T-helper 1 cell (primary cell): ENCODE measurements around the gene RERE.

ENCODE experiments used
- DNase-seq, 5 donors: peaks; one replicate each; pipeline ENCODE4 v3.0.0-alpha.2; 2012 to 2020

Gene RERE

DNA sequence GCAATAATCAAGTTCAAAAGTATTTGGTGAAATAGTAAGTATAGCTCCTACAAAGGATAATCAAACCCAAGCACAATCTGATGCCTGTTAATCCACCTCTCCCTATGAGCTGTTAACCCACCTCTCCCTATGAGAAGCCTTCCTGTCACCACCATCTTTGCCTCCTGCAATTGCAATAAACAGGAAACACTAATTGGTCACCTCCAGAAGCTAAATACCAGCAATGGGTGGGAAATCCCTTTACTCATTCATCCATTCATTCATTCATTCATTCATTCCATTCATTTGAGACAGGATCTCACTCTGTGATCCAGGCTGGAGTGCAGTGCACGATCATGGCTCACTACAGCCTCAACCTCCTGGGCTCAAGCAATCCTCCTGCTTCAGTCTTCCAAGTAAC, 132.8 kb downstream of the RERE start:
- DNase-seq, result no peak

DNA sequence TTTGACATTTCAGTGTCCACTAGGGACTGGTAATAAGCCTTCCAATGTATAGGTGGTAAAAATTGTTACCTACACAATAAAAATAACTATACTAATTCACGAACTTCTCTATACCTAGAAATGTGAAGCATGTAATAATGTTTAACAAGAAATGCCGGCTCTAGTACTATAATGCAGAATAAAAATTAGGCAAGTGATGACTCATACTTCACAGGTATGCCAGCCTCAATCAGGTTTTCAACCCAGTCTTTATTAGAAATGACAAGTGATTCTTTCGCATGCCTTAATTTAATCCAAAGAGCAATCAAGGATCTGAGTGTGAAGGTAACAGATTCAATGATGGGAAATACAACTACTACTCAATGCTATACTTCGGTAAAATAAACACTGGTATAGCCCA, 134.9 kb downstream of the RERE start:
- DNase-seq, result no peak

DNA sequence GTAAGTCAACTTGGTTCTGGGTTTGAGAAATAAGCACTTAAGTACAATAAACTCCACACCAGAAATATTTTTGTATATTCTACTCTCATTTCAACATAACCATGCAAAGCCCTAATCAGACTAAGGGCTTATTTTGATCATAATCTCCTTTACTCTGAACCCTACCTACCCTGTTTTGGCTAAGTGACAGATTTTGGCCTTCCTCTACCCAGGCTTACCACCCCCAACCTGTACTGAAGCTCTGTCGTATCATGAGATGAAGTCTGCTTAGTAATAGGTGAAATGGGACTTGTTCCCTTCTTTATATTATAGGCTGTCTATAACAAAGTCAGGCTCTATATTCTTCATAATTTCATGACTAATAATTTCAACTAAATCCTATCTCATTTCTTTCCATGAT, 135.5 kb downstream of the RERE start:
- DNase-seq, result no peak

DNA sequence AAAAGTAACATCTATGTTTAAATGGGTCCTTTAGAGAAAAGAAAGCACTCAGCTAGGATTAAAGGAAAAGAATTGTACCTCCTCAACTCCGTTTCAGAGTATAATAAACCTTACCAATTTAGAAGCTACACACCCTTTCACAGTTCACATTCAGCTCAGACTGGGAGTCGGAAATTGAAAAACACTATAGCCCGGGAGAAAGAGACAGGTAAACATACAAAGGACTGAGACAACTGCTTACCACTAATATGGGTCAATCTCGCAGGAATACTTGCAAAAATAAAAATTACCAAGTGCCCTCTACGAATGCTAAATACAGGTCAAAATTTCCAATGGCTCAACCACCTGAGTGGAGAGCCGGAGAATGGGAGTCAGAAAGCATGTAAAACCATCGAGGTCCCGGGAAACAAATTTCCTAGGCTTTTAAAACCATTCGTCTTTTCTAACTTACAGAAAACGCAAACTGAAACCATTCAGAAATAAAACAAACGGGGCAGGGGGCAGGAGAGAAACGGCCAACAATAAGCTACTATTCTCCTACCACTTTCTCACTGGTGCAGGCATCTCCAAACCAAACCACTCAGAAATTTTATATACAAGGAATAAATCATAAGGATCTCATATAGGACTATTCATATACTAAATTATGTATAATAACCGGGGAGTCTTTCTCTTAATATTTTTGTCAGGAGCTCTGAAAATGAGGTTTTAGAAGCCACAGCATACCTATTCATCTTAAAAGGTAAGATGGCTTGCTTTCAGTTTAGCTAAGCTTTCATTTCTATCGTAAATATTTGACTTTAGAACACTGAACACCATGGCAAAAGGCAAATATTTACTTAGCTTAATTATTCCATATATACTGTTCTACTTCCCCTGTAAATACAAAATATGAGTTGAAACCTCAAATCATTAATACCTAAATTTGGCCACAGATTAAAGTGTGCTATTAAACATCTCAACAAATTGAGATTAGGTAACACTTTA, 136.5 kb downstream of the RERE start:
- no peak for DNase-seq

DNA sequence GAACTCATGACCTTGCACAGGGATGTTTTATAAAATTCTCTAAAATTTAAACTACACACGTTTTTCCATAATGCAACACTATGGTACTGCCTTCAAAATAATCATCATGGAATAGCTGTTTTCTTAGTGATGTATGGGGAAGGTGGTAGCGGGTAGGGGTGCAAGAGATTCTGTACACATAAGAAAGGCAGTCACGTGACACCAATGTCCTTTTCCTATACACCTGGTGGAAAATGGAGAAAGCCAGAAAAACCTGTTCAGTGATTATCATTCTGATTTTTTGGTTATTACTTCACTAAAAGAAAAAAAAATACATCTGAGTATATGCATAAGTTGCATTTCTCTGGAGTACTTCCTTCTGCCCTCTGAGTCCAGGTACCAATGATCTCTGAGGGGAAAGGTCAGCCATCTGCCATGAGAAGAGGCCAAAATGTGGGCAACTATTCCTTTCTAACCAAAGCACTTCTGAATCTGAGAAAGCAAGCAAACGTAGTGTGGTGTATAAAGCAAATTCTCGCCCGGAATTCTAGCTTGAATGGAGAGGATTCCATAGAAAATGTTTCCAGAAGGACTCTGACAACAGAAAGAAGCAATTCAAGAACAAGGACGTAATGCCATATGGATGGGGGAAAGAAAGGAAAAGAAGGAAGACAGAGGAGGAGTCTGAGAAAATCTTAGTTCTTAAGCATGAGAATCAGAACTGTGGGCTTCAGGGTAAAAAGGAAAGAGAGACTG, 137.3 kb downstream of the RERE start:
- no peak for DNase-seq

DNA sequence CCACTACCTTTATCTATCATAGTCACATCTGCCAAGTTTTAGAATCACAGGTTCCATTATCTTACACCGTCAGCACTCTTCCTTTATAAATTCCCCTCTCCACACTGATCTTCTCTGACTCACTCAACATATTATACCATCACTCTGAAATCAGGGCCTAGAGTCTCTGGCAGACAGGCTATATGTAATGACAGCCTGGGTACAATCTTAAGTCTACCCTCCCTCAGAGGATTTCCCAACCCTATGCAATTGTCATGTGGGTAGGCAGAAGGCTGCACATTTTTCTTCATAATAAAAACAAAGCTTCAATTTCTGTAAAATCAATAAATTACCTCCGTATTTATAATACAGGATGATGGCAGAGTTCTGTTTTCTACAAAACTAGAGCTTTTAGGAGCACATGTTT, 138.0 kb downstream of the RERE start:
- no peak for DNase-seq

DNA sequence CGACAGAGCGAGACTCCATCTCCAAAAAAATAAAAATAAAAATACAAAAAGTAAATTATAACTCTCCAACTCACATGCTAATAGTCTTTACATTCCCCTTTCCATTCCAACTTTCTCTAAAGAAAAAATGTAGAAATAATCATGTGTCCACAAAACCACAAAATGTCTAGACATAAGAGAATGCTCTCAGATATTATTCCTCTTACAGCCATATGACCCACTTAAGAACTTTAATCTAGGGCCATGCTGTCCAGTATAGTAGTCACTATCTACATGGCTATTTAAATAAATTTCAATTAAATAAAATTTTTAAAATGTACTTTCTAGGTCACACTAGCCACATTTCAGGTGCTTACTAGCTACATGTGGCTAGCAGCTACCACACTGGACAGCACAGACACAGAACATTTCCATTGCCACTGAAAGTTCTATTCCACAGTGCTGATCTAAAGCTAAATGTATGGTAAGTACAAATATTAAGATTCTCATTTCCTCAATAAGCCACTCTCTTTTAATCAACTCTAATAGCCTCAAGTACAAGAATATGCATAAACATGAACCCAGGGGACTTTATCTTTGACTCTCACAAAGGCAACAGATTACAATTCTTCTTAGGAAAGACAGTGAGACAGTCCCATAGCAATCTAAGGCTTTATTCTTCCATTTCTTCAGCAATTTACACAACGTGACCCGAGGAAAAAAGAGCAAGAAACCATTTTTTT, 138.6 kb downstream of the RERE start:
- no peak for DNase-seq

DNA sequence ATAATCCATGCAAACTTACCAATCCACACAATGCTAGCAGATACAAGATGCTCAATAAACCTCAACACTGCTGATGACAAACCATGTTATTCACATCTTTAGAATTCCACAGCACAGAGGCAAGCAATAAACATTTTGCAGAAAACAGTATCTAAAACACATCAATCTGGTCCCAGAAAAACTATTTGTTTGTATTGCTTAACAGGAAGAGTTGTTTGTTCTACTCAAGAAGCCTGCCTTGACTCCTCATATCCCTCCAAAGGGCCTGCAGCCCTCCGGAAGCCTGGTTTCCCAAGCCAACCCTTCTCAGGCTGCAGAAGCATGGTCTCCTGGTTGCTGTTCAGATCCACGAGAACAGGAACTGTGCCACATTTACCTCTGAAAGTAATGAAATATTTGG, 139.7 kb downstream of the RERE start:
- DNase-seq, result no peak

DNA sequence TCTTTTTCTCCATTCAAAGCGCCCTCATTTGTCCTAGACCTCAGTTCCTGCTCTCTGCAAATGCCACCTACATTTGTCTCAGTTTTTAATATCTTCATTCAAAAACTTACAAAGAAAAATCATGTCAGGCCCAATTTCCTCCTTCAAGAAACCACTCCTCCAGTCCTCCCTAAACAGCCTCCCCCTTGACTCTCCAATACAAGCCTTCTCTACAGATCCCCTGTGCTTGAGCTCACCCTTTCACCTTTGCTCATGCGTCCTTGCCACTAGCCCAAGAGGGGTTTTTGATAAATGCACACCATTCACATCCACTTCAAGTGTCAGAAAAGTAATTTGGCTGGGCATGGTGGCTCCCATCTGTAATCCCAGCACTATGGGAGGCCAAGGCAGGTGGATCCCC, 140.6 kb downstream of the RERE start:
- no peak for DNase-seq

DNA sequence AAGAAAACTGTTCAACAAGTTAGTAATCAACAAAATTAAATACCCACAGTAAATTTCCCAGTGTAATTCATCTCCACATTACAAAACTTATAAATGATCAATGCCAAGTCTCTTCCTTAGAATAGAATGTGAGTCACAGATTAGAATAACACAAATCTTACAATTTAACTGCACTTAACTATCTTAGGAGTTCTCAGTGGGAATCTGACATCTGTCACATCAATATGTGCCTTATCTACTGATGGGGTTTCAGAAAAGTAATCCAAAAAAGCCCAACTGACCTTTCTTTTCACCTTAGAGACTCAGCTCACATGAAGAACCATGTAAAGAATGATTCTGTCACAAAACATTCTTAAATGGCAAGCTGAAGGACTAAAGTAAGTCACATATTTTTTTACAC, 141.4 kb downstream of the RERE start:
- DNase-seq, result no peak

DNA sequence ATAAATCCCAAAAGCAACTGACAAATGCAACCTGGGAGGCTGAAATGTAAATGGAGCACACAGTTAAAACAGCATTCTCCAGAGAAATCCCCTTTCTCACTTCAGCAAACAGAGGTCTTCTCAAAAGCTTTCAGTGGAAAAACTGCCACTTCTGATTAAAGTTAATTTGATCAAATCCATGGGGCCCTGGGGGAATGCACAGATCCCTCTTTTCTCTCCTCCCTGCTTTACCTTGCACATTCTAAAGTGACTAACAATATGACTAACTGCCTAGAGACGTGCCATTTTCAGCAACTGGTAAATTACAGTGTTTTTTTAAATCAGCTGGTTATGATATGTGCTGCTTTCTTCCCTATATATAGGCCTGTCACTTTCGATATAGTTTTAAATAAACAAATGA, 142.5 kb downstream of the RERE start:
- no peak for DNase-seq

DNA sequence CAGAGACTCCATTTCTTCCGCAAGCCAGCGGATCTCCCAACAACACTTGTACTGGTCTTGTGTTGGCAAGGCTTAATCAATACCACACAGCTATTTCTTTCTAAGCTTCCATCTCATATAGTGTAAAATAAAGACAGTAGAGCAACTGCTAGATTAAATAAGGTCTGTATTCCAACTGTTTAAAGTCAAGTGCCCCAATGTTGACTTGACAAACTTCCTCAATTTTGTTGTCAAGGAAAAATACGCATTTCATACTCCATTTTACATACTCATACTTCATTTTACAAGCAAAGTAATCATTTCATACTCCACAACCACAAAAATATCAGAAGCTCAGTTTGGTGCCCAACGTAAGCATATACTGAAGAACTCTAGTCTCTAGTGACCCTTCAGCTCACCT, 143.0 kb downstream of the RERE start:
- DNase-seq, result no peak

DNA sequence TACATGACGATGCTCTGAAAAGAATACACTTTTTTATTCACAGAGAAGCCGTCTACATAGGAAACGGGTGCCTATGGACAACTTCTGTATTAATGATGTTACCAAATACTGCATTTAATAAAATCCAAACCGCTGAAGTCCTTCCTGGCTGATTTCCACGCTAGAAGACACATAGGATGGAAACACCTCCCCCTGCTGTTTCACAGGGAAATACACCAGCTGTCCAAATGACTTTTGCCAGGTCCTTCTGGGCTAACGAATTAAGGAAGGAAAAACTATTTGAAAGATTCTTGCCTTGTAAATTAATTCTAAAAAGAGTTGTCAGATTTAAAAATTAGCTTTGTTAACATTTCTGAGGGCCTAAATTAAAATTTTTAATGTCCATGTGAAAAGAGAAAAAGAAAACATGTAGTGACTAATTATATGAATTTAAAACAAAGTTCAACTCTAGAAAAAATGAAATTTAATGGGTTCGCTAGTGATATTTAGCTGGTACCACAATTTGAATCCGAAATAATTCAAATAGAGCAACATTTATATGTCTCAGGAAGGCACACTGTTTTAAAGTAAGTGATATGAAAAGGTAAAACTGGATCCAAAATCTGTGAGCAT, 146.0 kb downstream of the RERE start:
- DNase-seq, result peak in 2 of 5 donors; percentile 9 to 38

DNA sequence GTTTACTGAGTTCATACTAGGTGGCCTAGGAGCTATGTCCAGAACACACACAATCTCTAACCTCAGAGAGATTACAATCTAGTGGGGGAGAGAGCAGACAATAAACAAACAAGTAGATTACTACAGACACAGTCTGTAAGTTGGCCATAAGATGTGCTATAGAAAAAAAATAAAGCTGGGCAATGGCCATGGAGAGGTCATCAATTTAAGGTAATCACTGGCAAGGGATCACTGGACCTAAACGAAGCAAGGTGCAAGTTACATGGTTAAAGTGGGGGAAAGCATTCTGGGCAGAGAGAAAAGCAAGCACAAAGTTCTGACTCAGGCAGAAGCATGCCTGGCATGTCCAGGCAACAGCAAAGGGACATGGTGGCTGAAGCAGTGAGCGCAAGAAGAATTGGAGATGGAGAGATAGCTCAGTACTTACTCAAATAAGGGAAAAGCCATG, 147.0 kb downstream of the RERE start:
- DNase-seq, result no peak

DNA sequence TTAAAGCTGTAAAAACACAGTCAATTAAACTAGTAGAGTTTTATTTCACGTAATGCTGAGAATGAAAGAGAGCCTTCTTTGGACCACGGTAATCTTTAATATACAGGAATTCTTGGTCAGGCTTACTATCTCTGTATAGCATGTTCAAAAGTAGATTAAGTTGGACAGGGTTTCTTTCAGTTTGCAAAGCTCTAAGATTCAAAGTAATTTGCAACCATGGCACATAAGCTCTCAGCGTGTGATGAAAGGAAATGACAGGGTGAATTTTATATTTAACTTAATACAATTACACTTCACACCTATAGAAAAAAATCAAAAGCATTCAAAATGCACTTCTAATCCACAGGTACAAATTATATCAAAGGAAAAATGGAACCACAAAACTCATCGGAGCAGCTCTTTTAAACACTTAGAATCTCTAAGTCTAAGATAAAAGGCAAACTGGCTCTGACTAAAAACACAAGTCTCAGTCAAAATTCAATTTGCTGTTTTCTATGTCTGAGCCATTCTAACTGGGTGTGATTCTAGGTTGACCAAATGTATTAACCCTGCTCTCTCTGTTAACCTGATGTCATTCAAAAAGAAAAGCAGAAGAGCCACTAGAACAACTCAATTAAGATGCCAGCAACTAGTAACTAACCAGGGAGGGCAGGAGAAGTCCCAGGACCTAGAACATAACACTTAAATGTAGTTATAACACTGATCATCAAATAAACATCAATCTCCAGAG, 147.7 kb downstream of the RERE start:
- DNase-seq, result peak in 1 of 5 donors; percentile 38

DNA sequence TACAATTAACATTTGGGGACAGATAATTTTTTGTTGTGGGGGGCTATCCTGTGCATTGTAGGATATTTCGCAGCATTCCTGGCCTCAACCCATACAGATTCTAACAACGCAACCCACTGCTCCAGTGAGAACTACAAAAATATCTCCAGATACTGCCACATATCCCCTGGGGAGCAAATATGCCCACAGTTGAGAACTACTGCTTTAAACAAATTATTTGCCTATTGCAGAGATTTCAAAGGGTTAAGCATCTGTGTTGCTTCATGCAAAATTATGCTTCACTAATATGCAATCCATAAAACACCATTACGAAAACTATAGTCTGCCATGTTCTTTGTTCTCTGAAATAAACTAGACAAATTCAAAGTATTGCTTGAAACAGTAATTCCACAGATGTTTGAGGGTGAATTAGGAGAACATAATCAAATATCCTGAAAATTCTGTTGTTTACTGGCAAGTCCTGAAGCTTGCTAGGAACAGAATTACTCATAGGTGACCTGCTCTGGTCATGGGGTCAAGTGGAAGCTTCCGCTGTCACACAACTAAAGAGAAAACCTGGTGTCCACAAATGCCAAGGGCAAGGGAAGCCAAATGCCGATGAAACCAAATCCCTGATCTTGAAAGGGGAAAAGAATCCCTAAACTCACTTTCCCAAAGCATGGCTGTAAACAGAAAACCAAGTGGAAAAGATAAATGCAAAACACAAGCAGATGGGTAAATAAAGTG, 149.4 kb downstream of the RERE start:
- no peak for DNase-seq

DNA sequence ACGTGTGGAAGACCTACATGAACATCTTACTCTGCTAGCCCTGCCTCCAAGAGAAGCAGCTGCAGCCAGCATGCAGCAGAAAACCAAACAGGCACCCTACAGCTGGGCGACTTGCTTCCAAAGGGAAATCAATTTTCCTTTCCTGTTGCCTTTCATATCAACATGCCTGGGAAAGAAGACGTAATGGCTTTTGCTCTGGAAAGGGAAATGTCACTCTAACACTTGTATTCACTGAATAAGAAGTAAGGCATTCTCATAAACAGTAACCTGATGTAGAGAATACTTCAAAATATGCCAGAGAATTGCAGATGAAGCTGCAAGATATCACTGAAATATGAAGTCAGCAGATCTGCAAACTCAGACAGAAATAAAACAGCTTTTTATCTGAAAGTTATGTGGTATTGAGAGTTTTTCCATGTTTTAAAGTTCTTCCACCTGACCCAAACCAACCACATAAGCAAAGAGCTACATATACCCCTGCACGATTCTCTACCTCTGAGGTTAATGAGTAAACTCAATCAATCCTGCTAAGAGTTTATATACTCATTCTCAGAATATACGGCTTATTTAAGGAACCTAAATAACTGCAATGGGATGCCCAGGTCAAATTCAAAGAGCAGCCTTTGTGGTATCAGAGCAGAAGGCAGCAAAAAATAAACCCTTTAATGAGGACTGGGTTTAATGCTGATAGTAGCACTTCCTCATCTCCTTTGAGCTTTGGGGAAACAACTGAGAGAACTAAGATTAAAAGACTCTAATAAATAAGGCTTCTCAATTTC, 150.9 kb downstream of the RERE start:
- DNase-seq, result no peak

DNA sequence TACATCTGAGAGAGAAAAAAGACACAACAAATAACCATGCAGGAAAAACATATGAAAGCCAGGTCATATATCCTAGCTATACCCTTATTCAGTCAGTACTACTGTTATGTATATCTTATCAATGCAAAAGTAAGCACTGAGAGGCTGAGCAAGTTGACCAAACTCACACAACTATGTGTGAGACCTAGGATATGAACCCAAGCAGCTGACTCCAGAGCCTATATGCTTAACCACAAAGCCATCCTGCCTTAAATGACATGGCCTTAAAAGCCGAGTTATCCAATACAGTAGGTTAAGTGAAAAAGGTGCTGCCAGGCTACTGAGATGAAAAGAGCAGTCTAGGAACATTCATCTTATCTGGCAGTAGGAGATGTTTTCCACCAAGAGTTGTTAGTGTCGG, 151.6 kb downstream of the RERE start:
- DNase-seq, result peak in 1 of 5 donors; percentile 34

DNA sequence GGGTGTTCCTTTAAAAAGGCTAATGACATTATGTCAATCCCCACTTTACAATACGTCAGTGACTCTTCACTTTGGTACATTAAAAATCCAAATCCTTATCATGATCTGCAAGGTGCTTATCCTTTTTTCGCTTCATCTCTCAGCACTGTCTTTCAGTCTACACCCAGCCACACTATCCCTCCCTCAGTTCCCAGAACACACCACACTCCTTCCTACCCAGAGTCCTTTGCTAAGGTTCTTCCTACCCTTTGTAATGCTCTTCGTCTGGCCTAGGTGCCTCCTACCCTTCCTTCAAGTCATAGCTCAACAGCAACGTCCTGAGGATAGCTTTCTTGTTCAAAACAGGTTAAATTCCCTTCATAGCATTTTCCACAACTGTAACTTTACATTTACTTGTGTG, 152.6 kb downstream of the RERE start:
- DNase-seq, result no peak

DNA sequence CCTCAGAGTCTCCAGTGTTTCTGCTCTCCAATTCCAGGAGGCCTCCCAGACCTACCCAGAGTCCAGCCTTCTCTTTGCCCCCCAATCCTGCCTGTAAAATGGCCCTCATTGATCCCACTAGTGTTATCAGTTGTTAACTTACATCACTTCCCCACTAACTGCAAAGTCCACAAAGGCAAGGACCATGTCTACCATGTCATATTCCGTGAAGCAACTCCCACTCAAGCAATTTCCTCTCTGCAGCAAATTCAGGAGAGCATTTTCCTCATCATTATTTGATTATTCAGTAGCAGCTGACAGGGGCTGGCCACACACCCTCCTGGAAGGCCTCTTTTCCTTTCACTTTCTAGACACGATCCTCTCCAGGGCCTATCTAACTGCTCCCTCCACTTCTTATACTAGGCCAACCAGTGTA, 153.5 kb downstream of the RERE start:
- DNase-seq, result peak in 1 of 5 donors; percentile 30
